HL-60 (cell line): ENCODE results near the gene ATP6V1B1.
"Not testable (repeated sequence)": the region's sequence is repeated elsewhere in the genome, so short reads cannot be mapped to it uniquely, and the experiment has no call there.

Experiments used
- DNase-seq, 2 experiments: peaks; one replicate each; pipeline ENCODE4 v3.0.0-alpha.2; 2010 to 2020; ENCODE audit warnings: low read depth in 1 of 2, low spot score in 1 of 2
- H3K27ac ChIP-seq: fragments of 250-450 bp; sonication (Bioruptor Pico); replicated peaks from 2 replicates; pipeline ENCODE4 v1.5.1; 2020; ENCODE audit warnings: mild to moderate bottlenecking, moderate library complexity
- H3K27me3 ChIP-seq: fragments of 250-450 bp; sonication (Bioruptor Pico); 2 replicates; pipeline ENCODE4 v1.5.1; 2021; ENCODE audit warnings: mild to moderate bottlenecking, moderate library complexity; ENCODE audit not compliant: insufficient read depth, poor library complexity, severe bottlenecking
- H3K4me3 ChIP-seq: replicated peaks from 2 replicates; pipeline ENCODE4 v1.5.1; 2011; ENCODE audit warnings: mild to moderate bottlenecking, control low read depth, low read length; ENCODE audit not compliant: insufficient read depth
- GABPA ChIP-seq: IDR thresholded peaks from 2 replicates; pipeline ENCODE4 v1.6.1; 2012; ENCODE audit warnings: low read depth
- POLR2AphosphoS5 ChIP-seq: IDR thresholded peaks from 2 replicates; pipeline ENCODE4 v1.6.1; 2012; ENCODE audit warnings: low read depth
- SPI1 ChIP-seq: IDR thresholded peaks from 2 replicates; pipeline ENCODE4 v1.6.1; 2012; ENCODE audit warnings: low read depth, mild to moderate bottlenecking, borderline replicate concordance
- TF ChIP-seq, protein P1 (sequence below): IDR thresholded peaks from one replicate; pipeline ENCODE4 v1.5.1; 2011; ENCODE audit warnings: low read length, control low read depth, inconsistent platforms; ENCODE audit not compliant: insufficient read depth
- TF ChIP-seq, protein P2 (sequence below): IDR thresholded peaks from 2 replicates; pipeline ENCODE4 v1.6.1; 2012; ENCODE audit warnings: low read depth; ENCODE audit not compliant: insufficient replicate concordance

Gene ATP6V1B1

DNA sequence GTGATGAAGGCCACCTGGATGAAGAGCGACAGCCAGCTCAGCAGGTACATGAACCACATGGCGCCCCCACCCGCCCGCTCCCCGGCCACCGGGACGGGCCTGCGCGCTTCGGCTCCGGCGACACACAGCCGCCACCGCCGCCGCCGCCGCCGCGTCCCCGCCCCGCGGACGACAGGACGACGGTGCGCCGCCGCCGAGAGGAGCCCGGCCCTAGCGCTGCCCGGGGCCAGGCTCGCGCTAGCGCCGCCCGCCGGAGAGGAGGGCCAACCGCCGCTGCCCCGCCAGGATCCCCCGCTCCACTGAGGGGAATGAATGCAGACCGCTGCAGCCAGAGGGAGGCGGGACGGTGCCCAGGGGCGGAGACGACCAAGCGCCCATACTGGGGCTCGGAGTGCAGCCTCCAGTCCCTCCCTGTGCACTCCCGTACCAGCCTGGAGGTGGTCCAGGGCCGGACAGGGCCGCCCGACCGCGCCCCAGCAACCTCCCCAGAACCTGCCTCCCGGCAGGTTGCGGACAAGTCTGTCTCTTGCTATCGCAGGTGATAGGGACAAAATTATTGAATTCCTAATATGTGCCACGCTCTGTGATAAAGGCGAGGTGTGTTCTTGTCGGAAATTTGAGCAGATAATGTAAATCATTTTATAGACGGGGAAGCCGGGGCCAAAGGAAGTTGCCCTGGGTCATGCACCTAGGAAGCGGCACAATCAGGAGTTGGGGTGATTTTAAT lies 59.2 kb downstream of the ATP6V1B1 start, which contains the start of gene TEX261:
TEX261 (minus strand) TSS at position 175 of the 727 bp plus-strand sequence; CDS start at position 59, 116 bp downstream.
- TF ChIP-seq GABPA, result no peak
- TF ChIP-seq POLR2AphosphoS5, result peak; percentile 58; the same call in 1 of the 2 replicates
- TF ChIP-seq, protein P1, sequence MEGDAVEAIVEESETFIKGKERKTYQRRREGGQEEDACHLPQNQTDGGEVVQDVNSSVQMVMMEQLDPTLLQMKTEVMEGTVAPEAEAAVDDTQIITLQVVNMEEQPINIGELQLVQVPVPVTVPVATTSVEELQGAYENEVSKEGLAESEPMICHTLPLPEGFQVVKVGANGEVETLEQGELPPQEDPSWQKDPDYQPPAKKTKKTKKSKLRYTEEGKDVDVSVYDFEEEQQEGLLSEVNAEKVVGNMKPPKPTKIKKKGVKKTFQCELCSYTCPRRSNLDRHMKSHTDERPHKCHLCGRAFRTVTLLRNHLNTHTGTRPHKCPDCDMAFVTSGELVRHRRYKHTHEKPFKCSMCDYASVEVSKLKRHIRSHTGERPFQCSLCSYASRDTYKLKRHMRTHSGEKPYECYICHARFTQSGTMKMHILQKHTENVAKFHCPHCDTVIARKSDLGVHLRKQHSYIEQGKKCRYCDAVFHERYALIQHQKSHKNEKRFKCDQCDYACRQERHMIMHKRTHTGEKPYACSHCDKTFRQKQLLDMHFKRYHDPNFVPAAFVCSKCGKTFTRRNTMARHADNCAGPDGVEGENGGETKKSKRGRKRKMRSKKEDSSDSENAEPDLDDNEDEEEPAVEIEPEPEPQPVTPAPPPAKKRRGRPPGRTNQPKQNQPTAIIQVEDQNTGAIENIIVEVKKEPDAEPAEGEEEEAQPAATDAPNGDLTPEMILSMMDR, result peak; percentile 43
- H3K4me3 ChIP-seq, result peak within 1 kb of the TSS; percentile 96
- DNase-seq, result peak; percentile 70 to 90
- peak within 1 kb of the TSS; percentile 75 for H3K27ac ChIP-seq
- H3K27me3 ChIP-seq, result no peaks in the 10 kb centered on the region

DNA sequence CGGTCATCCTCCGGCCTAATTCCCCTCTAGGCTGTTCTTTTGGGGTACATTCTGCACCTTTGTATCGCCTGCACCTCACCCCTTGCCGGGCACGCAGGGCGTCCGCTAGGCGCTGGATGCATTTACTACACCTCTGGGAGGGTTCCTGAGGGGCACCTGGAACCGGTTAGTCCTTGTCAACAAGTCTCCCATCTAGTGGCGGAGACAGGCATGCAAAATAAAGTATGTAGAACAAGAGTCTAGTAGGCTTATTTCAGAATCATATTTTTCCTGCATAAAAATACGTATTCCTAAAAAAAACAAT lies 59.7 kb downstream of the ATP6V1B1 start:
- Histone ChIP-seq H3K27me3 (no peaks in the 10 kb centered on the region), H3K4me3 (peak overlapping the region; percentile 88), H3K27ac (peak overlapping the region; percentile 54)
- DNase-seq, result peak; percentile 56 to 68
- TF ChIP-seq, protein P2, sequence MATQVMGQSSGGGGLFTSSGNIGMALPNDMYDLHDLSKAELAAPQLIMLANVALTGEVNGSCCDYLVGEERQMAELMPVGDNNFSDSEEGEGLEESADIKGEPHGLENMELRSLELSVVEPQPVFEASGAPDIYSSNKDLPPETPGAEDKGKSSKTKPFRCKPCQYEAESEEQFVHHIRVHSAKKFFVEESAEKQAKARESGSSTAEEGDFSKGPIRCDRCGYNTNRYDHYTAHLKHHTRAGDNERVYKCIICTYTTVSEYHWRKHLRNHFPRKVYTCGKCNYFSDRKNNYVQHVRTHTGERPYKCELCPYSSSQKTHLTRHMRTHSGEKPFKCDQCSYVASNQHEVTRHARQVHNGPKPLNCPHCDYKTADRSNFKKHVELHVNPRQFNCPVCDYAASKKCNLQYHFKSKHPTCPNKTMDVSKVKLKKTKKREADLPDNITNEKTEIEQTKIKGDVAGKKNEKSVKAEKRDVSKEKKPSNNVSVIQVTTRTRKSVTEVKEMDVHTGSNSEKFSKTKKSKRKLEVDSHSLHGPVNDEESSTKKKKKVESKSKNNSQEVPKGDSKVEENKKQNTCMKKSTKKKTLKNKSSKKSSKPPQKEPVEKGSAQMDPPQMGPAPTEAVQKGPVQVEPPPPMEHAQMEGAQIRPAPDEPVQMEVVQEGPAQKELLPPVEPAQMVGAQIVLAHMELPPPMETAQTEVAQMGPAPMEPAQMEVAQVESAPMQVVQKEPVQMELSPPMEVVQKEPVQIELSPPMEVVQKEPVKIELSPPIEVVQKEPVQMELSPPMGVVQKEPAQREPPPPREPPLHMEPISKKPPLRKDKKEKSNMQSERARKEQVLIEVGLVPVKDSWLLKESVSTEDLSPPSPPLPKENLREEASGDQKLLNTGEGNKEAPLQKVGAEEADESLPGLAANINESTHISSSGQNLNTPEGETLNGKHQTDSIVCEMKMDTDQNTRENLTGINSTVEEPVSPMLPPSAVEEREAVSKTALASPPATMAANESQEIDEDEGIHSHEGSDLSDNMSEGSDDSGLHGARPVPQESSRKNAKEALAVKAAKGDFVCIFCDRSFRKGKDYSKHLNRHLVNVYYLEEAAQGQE, result no peak
- TF ChIP-seq GABPA (no peak), POLR2AphosphoS5 (no peak)
- TF ChIP-seq, protein P1, result peak; percentile 15

DNA sequence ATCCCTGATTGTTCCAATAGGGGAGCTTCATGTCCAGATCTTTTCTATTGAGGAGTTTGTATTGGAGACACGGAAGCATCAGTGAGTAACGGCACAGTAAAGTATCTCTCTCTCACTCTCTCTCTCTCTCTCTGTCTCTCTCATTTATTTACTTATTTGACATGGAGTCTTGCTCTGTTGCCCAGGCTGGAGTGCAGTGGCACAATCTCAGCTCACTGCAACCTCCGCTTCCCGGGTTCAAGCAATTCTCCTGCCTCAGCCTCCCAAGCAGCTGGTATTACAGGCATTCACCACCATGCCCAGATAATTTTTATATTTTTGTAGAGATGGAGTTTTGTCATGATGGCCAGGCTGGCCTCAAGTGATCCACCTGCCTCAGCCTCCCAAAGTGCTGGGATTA lies 63.2 kb downstream of the ATP6V1B1 start:
- H3K4me3 ChIP-seq, H3K27ac ChIP-seq, H3K27me3 ChIP-seq, DNase-seq: not testable (repeated sequence)

DNA sequence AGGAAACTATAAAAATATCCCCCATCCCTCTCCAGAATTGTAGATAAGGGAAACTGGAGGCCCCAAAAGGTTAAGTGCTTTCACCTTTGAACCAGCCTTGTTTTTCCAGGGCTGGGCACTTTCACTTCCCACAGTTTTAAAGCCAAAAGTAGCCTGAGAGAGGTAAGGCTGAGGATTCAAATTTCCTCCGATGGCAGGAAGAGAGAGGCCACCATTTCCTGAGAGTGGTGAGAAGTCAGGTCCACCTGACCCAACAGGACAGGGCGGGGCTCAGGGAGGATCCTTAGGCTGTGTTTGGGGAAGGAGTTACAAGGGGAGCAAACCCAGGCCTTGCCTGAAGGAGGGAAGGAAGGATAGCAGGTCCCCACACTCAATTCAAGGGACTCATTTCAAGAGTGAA lies 63.7 kb downstream of the ATP6V1B1 start:
- TF ChIP-seq, protein P1, result no peak
- TF ChIP-seq SPI1 (no peak), POLR2AphosphoS5 (no peak), GABPA (no peak)
- TF ChIP-seq, protein P2, result no peak
- no peaks in the 10 kb centered on the region for H3K27me3 ChIP-seq
- no peak overlapping the region for H3K4me3 ChIP-seq
- DNase-seq, result peak in 1 of 2 experiments; percentile 35
- H3K27ac ChIP-seq, result 0 out of 2 replicates have a peak overlapping the region, but pooled peaks have one; percentile 11

DNA sequence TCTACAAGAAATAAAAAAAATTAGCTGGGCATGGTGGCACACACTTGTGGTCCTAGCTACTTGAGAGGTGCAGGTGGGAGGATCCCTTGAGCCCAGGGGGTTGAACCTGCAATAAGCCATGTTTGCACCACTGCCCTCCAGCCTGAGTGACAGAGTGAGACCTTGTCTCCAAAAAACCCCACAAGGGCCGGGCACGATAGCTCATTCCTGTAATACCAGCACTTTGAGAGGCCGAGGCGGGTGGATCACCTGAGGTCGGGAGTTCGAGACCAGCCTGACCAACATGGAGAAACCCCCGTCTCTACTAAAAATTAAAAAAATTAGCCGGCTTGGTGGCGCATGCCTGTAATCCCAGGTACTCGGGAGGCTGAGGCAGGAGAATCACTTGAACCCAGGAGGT lies 64.2 kb downstream of the ATP6V1B1 start:
- H3K27ac ChIP-seq, DNase-seq, H3K4me3 ChIP-seq, H3K27me3 ChIP-seq: not testable (repeated sequence)
